NB4 (cell line): ENCODE measurements around the gene DPYSL4.

ENCODE experiments used
- CTCF ChIP-seq: IDR thresholded peaks from one replicate; pipeline ENCODE4 v1.5.1; 2012; ENCODE audit warnings: low read depth, low read length
- MAX ChIP-seq: IDR thresholded peaks from 2 replicates; pipeline ENCODE4 v1.6.1; 2011; ENCODE audit warnings: low read depth, low read length
- MYC ChIP-seq: IDR thresholded peaks from 2 replicates; pipeline ENCODE4 v1.6.1; 2011; ENCODE audit warnings: low read depth, low read length
- POLR2A ChIP-seq: IDR thresholded peaks from 2 replicates; pipeline ENCODE4 v1.6.1; 2011; ENCODE audit warnings: mild to moderate bottlenecking; ENCODE audit not compliant: insufficient read length; ENCODE audit errors: extremely low read depth

GRCh38 chr10:132232981-132233380 is 46.2 kb downstream of the DPYSL4 start:
- no peak for TF ChIP-seq CTCF
- no peak for TF ChIP-seq MAX
- no peak for TF ChIP-seq POLR2A
- TF ChIP-seq MYC = no peak
